Sigmoid colon (tissue), 4 donors: ENCODE data around the gene ZBTB4.

Experiments
- CTCF ChIP-seq, 4 experiments: fragments of 450-650 bp in 3 of 4; fragments of 200-600 bp in 1 of 4; IDR thresholded peaks; one replicate each; pipeline ENCODE4 v1.5.1; 2016 to 2019; ENCODE audit warnings: antibody characterized with exemption in 4 of 4, mild to moderate bottlenecking in 3 of 4, moderate library complexity in 2 of 4
- EP300 ChIP-seq, 4 donors: sonication (generic); formaldehyde crosslinking; IDR thresholded peaks; one replicate each; pipeline ENCODE4 v1.6.1; 2017; ENCODE audit warnings: antibody characterized with exemption in 4 of 4
- POLR2A ChIP-seq, 2 donors: fragments of 450-650 bp; IDR thresholded peaks; one replicate each; pipeline ENCODE4 v1.6.1; 2016; ENCODE audit warnings: antibody characterized with exemption in 2 of 2, mild to moderate bottlenecking in 2 of 2, moderate library complexity in 2 of 2
- POLR2AphosphoS5 ChIP-seq, 4 donors: sonication (generic); formaldehyde crosslinking; IDR thresholded peaks; one replicate each; pipeline ENCODE4 v1.6.1; 2017; ENCODE audit warnings: antibody characterized with exemption in 4 of 4

GRCh38 chr17:7476951-7477350 is 2.5 kb downstream of the ZBTB4 start:
- TF ChIP-seq CTCF (IDR thresholded peaks at IDR 0.05) (no peak), EP300 (IDR thresholded peaks at IDR 0.05) (no peak), POLR2A (IDR thresholded peaks at IDR 0.05) (no peak), POLR2AphosphoS5 (IDR thresholded peaks at IDR 0.05) (no peak)
